Spleen (tissue), 7 donors: ENCODE data around the gene LRRC4C.

Experiments used
- POLR2A ChIP-seq, 3 donors: fragments of 450-650 bp; IDR thresholded peaks; one replicate each; pipeline ENCODE4 v1.5.1; 2017; ENCODE audit warnings: antibody characterized with exemption in 3 of 3, mild to moderate bottlenecking in 1 of 3
- POLR2AphosphoS5 ChIP-seq, 3 donors: sonication (generic); formaldehyde crosslinking; IDR thresholded peaks; one replicate each; pipeline ENCODE4 v1.5.1; 2017; ENCODE audit warnings: antibody characterized with exemption in 3 of 3
- TF ChIP-seq, protein P1 (sequence below), 11 experiments: fragments of 200-600 bp in 7 of 11; fragments of 450-650 bp in 4 of 11; sonication (generic) in 4 of 11; IDR thresholded peaks in 8 of 11; conservative IDR thresholded peaks in 3 of 11; 1 replicate in 7 of 11; 2 replicates in 4 of 11; pipeline versions ENCODE4 v1.4.0 to v1.8.0; 2016 to 2021; ENCODE audit warnings: antibody characterized with exemption in 11 of 11, inconsistent platforms in 4 of 11, mild to moderate bottlenecking in 1 of 11
- donor health status: DM: no; HTN: no; CAD: no; lungs with moderate emphysema.
- donor health status: DM: no; HTN: no; CAD: no.
- donor health status: DM: no; HTN: no; CAD: no.

DNA sequence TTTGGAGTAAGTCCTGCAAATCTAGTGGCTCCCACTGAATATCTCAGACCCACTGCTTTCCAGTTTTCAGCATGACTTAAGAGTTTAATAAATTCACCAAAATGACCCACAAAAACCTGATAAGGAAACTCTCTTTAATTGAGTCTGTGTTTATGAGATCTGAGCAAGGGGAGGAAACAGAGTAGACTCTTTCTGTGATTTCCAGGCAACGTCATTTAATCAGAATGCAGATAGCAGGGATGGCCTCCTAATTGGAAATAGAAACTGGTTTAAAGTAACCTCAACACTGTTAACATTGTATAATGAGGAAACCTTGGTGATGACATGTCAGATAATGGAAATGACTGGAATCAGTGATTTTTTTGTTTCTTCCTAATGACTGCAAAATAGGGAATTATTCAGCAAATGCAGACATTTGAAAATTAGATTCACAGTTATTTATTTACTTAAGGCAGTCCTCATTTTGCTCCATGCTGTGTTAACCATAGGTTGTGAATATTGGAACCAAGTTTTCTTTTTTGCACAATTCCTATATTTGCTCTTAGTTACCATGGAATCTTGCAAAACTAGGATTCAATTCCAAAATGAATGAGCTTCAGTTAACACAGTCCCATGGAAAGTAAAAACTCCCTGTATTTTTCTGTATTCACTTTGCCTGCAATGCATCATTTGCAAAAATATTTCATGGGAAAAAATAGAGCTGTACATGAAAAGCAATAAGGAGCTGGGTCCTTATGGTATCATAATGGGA lies 1324.5 kb downstream of the LRRC4C start:
- TF ChIP-seq, protein P1, sequence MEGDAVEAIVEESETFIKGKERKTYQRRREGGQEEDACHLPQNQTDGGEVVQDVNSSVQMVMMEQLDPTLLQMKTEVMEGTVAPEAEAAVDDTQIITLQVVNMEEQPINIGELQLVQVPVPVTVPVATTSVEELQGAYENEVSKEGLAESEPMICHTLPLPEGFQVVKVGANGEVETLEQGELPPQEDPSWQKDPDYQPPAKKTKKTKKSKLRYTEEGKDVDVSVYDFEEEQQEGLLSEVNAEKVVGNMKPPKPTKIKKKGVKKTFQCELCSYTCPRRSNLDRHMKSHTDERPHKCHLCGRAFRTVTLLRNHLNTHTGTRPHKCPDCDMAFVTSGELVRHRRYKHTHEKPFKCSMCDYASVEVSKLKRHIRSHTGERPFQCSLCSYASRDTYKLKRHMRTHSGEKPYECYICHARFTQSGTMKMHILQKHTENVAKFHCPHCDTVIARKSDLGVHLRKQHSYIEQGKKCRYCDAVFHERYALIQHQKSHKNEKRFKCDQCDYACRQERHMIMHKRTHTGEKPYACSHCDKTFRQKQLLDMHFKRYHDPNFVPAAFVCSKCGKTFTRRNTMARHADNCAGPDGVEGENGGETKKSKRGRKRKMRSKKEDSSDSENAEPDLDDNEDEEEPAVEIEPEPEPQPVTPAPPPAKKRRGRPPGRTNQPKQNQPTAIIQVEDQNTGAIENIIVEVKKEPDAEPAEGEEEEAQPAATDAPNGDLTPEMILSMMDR (IDR thresholded peaks at IDR 0.05 in 8 of 11, conservative IDR thresholded peaks at IDR 0.05 in 3 of 11), result no peak
- TF ChIP-seq POLR2AphosphoS5 (IDR thresholded peaks at IDR 0.05) (no peak), POLR2A (IDR thresholded peaks at IDR 0.05) (no peak)
